Renal pelvis (tissue), 4 donors: ENCODE measurements around the gene FANCC. TPM values are rescaled to one million over a fixed set of nuclear protein-coding genes. Genes with fewer than 3 reads are reported as not detected.

Source experiments
- DNase-seq: peaks from one replicate; pipeline ENCODE4 v3.0.0-alpha.2; 2013
- polyA plus RNA-seq, 3 donors: library from polyadenylated mRNA; unstranded; fragments of 120-200 nt; gene quantifications; one replicate each; pipeline ENCODE4 v1.2.1, GENCODE V29; 2013; ENCODE audit not compliant: insufficient read length in 3 of 3

Gene FANCC
- polyA plus RNA-seq, 3 donors, result 20.0 to 26.9 (median 26.2) TPM

GRCh38 chr9:95126739-95127138 is 190.8 kb downstream of the FANCC start:
- DNase-seq, result no peak

GRCh38 chr9:95125652-95126051 is 191.9 kb downstream of the FANCC start:
- no peak for DNase-seq

- DNase-seq, result no peak
Observed at GRCh38 chr9:95124582-95125367, 192.7 kb downstream of the FANCC start.

- no peak for DNase-seq
Observed at GRCh38 chr9:95120781-95121370, 196.6 kb downstream of the FANCC start.

- DNase-seq, result no peak
Observed at GRCh38 chr9:95118596-95118995, 198.9 kb downstream of the FANCC start.

- DNase-seq, result no peak
Observed at GRCh38 chr9:95116808-95117204, 200.7 kb downstream of the FANCC start.

- DNase-seq, result no peak
Observed at GRCh38 chr9:95116002-95116807, 201.3 kb downstream of the FANCC start.

GRCh38 chr9:95115104-95115503 is 202.4 kb downstream of the FANCC start:
- no peak for DNase-seq

GRCh38 chr9:95112436-95113280 is 204.9 kb downstream of the FANCC start:
- no peak for DNase-seq

- DNase-seq, result no peak
Observed at GRCh38 chr9:95111716-95112115, 205.8 kb downstream of the FANCC start.

GRCh38 chr9:95110921-95111525 is 206.5 kb downstream of the FANCC start:
- DNase-seq, result no peak

- DNase-seq, result no peak
Observed at GRCh38 chr9:95109456-95109855, 208.1 kb downstream of the FANCC start.

GRCh38 chr9:95108777-95109176 is 208.7 kb downstream of the FANCC start:
- no peak for DNase-seq

GRCh38 chr9:95107976-95108375 is 209.5 kb downstream of the FANCC start:
- DNase-seq, result no peak

- DNase-seq, result no peak
Observed at GRCh38 chr9:95107001-95107749, 210.3 kb downstream of the FANCC start.

GRCh38 chr9:95105519-95106287 is 211.8 kb downstream of the FANCC start:
- no peak for DNase-seq

- no peak for DNase-seq
Observed at GRCh38 chr9:95104980-95105379, 212.5 kb downstream of the FANCC start.

GRCh38 chr9:95104581-95104960 is 212.9 kb downstream of the FANCC start:
- no peak for DNase-seq

- no peak for DNase-seq
Observed at GRCh38 chr9:95103871-95104580, 213.5 kb downstream of the FANCC start.
